Keratinocyte (primary cell): ENCODE measurements around the gene C19orf25. TPM values are rescaled to one million over a fixed set of nuclear protein-coding genes. Genes with fewer than 3 reads are reported as not detected.
A peak's percentile ranks its signal among the peaks of the same experiment; 100 is the strongest.

ENCODE experiments used
- DNase-seq: peaks from one replicate; pipeline ENCODE4 v3.0.0-alpha.2; 2011; ENCODE audit warnings: low read depth, missing footprints, low spot score
- FAIRE-seq: peaks from 2 replicates; lab custom pipeline; 2011; peaks lifted over from hg19 to GRCh38; lab: Jason Lieb, UNC
- H2AFZ ChIP-seq: 2 replicates; pipeline ENCODE4 v1.6.0; 2012; ENCODE audit warnings: low read length, control low read depth, inconsistent platforms; ENCODE audit not compliant: control insufficient read depth
- H3K27ac ChIP-seq: 2 replicates; pipeline ENCODE4 v1.5.1; 2011; ENCODE audit warnings: low read length; ENCODE audit not compliant: control insufficient read depth, insufficient read depth
- H3K27me3 ChIP-seq: 3 replicates; pipeline ENCODE4 v1.6.0; 2011; ENCODE audit warnings: low read length; ENCODE audit not compliant: control insufficient read depth, insufficient read depth; ENCODE audit errors: extremely low read depth
- H3K36me3 ChIP-seq, 2 experiments: 2 replicates in 1 of 2; 3 replicates in 1 of 2; pipeline ENCODE4 v1.5.1; 2011; ENCODE audit warnings: low read length in 2 of 2, mild to moderate bottlenecking in 1 of 2; ENCODE audit not compliant: control insufficient read depth in 2 of 2, insufficient read depth in 2 of 2; ENCODE audit errors: extremely low read depth in 1 of 2
- H3K4me1 ChIP-seq: 3 replicates; pipeline ENCODE4 v1.5.1; 2011; ENCODE audit warnings: low read length; ENCODE audit not compliant: control insufficient read depth, insufficient read depth; ENCODE audit errors: extremely low read depth
- H3K4me2 ChIP-seq: 3 replicates; pipeline ENCODE4 v1.6.0; 2011; ENCODE audit warnings: low read depth, low read length; ENCODE audit not compliant: control insufficient read depth, insufficient read depth; ENCODE audit errors: extremely low read depth
- H3K4me3 ChIP-seq, 3 experiments: fragments of 200-600 bp in 1 of 3; sonication (generic) in 1 of 3; 2 replicates in 2 of 3; 3 replicates in 1 of 3; pipeline ENCODE4 v1.5.1; 2011 to 2016; ENCODE audit warnings: low read length in 3 of 3, mild to moderate bottlenecking in 3 of 3, control low read depth in 2 of 3, inconsistent platforms in 1 of 3, low read depth in 1 of 3, mixed read lengths in 1 of 3, mixed run types in 1 of 3, moderate library complexity in 1 of 3; ENCODE audit not compliant: control insufficient read depth in 2 of 3, insufficient read depth in 2 of 3; ENCODE audit errors: extremely low read depth in 1 of 3
- H3K79me2 ChIP-seq: 2 replicates; pipeline ENCODE4 v1.6.0; 2012; ENCODE audit warnings: low read length; ENCODE audit not compliant: control insufficient read depth, insufficient read depth
- H3K9ac ChIP-seq: 3 replicates; pipeline ENCODE4 v1.6.0; 2011; ENCODE audit warnings: low read length; ENCODE audit not compliant: control insufficient read depth, insufficient read depth; ENCODE audit errors: extremely low read depth
- H3K9me1 ChIP-seq: 3 replicates; pipeline ENCODE4 v1.6.0; 2011; ENCODE audit warnings: low read length; ENCODE audit not compliant: control insufficient read depth, insufficient read depth; ENCODE audit errors: extremely low read depth
- H3K9me3 ChIP-seq: 2 replicates; pipeline ENCODE4 v1.5.1; 2012; ENCODE audit warnings: low read depth, low read length; ENCODE audit not compliant: control insufficient read depth
- H4K20me1 ChIP-seq: 3 replicates; pipeline ENCODE4 v1.6.0; 2011; ENCODE audit warnings: low read length; ENCODE audit not compliant: control insufficient read depth, insufficient read depth; ENCODE audit errors: extremely low read depth
- EZH2 ChIP-seq: IDR thresholded peaks from one replicate; pipeline ENCODE4 v1.6.1; 2012; ENCODE audit warnings: inconsistent platforms, mild to moderate bottlenecking, low read length, moderate library complexity
- dilution Hi-C: fragments of 300-500 bp; cut with MboI; formaldehyde crosslinking; loops from one replicate; pipeline ENCODE4 v1.7.0; 2020; ENCODE audit warnings: low sequenced_read_pairs; ENCODE audit not compliant: extremely low pct_ligation_motif_present
- polyA plus RNA-seq, 5 experiments: library from polyadenylated mRNA; depleted of rRNA in 3 of 5; stranded (reverse) in 3 of 5; stranded (forward) in 1 of 5; unstranded in 1 of 5; fragments of >200 nt; gene quantifications; 1 replicate in 1 of 5; 2 replicates in 3 of 5; 3 replicates in 1 of 5; pipeline versions ENCODE4 v1.2.1 to v1.2.3, GENCODE V29; 2011 to 2012; ENCODE audit warnings: missing spikeins in 2 of 5, low read depth in 1 of 5, low replicate concordance in 1 of 5
- TF ChIP-seq, protein P1 (sequence below), 3 experiments: IDR thresholded peaks in 1 of 3; conservative IDR thresholded peaks in 1 of 3; optimal IDR thresholded peaks in 1 of 3; 2 replicates in 2 of 3; 3 replicates in 1 of 3; pipeline versions ENCODE3 to v1.5.1; 2011; ENCODE audit warnings: low read length in 3 of 3, mild to moderate bottlenecking in 3 of 3, moderate library complexity in 2 of 3, control low read depth in 1 of 3, inconsistent platforms in 1 of 3; ENCODE audit not compliant: insufficient read depth in 2 of 3; ENCODE audit errors: extremely low read depth in 1 of 3

C19orf25 gene
- polyA plus RNA-seq, 1 donor (not counting 4 experiments of a cell fraction or from before 2014, with no cell fraction given) = 11.2 TPM

DNA sequence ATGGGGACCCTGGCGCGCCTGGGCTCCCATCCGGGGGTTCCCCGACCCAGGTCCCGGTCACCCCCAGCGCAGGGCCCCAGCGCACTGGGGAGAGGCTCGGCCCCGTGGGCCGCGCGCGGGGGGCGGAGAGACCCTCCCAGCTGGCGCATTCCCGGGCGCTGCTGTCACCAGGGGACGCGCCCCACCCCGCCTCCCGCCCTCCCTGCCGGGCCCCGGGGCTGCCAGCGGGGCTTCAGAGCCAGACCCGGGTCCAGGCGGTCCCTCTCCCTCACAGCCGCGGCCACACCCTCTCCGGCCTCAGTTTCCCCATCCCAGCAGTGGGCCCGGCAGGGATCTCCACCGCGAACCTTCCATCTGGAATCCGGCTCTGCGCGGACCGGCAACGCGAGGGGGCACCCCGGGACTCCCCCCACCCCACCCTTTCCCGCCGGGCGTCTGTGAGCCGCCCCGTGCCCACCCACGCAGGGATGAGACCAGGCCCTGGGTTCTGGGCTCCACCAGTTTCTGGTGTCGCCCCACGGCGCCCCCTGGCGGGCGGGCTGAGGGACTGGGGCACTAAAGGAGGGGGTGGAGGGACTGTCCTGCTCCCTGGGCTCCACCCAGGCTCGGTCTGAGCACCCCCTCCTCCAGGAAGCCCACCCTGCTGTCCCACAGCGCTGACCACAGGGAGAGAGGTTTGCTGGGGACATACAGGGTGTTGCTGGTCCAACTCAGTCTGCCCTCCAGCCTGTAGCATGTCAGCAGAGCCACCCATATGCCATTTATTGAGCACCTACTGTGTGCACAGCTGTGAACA is 34.7 kb upstream of the C19orf25 start:
- H4K20me1 ChIP-seq = no peaks in the 10 kb centered on the region
- peaks cover 0 to 2% of the 10 kb centered on the region in 2 experiments for H3K36me3 ChIP-seq
- no peaks in the 10 kb centered on the region for H3K9me3 ChIP-seq
- DNase-seq (no peak), FAIRE-seq (no peak)
- no peaks in the 10 kb centered on the region for H3K9me1 ChIP-seq
- TF ChIP-seq, protein P1, sequence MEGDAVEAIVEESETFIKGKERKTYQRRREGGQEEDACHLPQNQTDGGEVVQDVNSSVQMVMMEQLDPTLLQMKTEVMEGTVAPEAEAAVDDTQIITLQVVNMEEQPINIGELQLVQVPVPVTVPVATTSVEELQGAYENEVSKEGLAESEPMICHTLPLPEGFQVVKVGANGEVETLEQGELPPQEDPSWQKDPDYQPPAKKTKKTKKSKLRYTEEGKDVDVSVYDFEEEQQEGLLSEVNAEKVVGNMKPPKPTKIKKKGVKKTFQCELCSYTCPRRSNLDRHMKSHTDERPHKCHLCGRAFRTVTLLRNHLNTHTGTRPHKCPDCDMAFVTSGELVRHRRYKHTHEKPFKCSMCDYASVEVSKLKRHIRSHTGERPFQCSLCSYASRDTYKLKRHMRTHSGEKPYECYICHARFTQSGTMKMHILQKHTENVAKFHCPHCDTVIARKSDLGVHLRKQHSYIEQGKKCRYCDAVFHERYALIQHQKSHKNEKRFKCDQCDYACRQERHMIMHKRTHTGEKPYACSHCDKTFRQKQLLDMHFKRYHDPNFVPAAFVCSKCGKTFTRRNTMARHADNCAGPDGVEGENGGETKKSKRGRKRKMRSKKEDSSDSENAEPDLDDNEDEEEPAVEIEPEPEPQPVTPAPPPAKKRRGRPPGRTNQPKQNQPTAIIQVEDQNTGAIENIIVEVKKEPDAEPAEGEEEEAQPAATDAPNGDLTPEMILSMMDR (optimal IDR thresholded peaks at IDR 0.05 in 1 of 3, IDR thresholded peaks at IDR 0.05 in 1 of 3, conservative IDR thresholded peaks at IDR 0.05 in 1 of 3; ENCODE audit: extremely low read depth in 1 of 3, insufficient read depth in 2 of 3, low read length in 3 of 3) = peak; percentile 61 to 95 (median 79)
- no peak for TF ChIP-seq EZH2
- dilution Hi-C loops = no loop called here
- H3K9ac ChIP-seq = peak overlapping the region; percentile 60
- peaks cover 5% of the 10 kb centered on the region for H3K4me1 ChIP-seq
- peak overlapping the region; percentile 34 to 81 (median 57) for H3K4me3 ChIP-seq
- no peaks in the 10 kb centered on the region for H3K79me2 ChIP-seq
- H3K4me2 ChIP-seq = peak overlapping the region; percentile 79
- H3K27me3 ChIP-seq = no peaks in the 10 kb centered on the region
- no peak overlapping the region for H2AFZ ChIP-seq
- peak overlapping the region; percentile 8 for H3K27ac ChIP-seq

DNA sequence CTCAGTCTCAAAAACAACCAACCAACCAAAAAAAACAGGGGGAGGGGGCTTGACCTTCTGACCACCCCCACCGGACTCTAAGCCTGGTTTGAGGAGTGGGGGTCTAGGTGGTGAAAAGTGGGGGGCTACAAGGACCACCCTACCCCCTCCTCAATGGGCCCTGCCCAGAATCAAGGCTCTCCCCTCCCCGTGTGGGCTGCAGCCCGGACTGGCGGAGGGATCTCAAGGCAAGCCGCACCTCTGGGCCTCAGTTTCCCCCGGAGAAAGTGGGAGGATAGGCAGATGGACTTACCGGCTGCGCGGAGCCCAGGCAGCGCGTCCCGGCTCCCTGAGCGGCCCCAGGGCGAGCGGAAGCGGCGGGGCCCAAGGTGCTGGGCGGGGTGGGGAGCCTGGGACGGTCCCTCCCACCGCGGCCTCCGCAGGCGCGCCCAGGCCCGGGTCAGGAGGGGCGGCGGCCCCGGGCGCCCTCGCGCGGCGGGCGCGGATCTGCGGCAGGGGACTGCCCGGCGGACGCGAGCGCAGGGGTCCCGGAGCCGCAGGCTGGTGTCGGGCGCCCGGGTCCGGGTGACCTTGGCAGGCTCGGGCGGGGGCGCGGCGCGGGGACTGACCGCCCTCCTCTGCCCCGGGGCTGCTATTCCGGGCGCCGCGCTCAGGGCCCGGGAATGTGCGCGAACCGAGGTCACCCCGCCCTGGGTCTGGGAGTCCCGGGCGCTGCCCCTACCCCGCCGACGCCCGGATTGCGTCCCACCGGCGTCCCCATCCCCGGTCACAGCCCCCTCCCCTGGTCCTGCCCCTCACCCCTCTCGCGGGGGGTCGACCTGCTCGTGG is 33.9 kb upstream of the C19orf25 start, which contains the start of gene ADAMTSL5:
ADAMTSL5 (minus strand) TSS at position 349 of the 828 bp plus-strand sequence. CDS start 2,076 bp downstream, outside the sequence.
- no peaks in the 10 kb centered on the region for H4K20me1 ChIP-seq
- peak within 1 kb of the TSS; percentile 60 for H3K9ac ChIP-seq
- H3K36me3 ChIP-seq = peaks cover 0 to 2% of the 10 kb centered on the region in 2 experiments
- TF ChIP-seq, protein P1 (optimal IDR thresholded peaks at IDR 0.05 in 1 of 3, IDR thresholded peaks at IDR 0.05 in 1 of 3, conservative IDR thresholded peaks at IDR 0.05 in 1 of 3; ENCODE audit: extremely low read depth in 1 of 3, insufficient read depth in 2 of 3, low read length in 3 of 3) = peak in 1 of 3 experiments; percentile 54
- TF ChIP-seq EZH2 = no peak
- H3K27ac ChIP-seq = peak within 1 kb of the TSS; percentile 8
- no peaks in the 10 kb centered on the region for H3K79me2 ChIP-seq
- H3K9me3 ChIP-seq = no peaks in the 10 kb centered on the region
- H2AFZ ChIP-seq = peak within 1 kb of the TSS; percentile 2
- H3K4me1 ChIP-seq = peaks cover 9% of the 10 kb centered on the region
- H3K27me3 ChIP-seq = no peaks in the 10 kb centered on the region
- dilution Hi-C loops = no loop called here
- FAIRE-seq = no peak
- H3K4me2 ChIP-seq = peak within 1 kb of the TSS; percentile 79
- peak within 1 kb of the TSS; percentile 57 to 81 (median 69) for H3K4me3 ChIP-seq
- DNase-seq = no peak
- H3K9me1 ChIP-seq = no peaks in the 10 kb centered on the region
